Measurements from ENCODE around the gene CTSE. TPM values are rescaled to one million over a fixed set of nuclear protein-coding genes. Genes with fewer than 3 reads are reported as not detected.

The CTSE gene
- total and polyA plus RNA-seq, 2 experiments from 2014 or later = not detected

GRCh38 chr1:206060844-206061243 lies 37.1 kb upstream of the CTSE start:
- TF ChIP-seq EZH2 (IDR thresholded peaks at IDR 0.05; ENCODE audit: low read depth, unreplicated experiment) = no peak
- TF ChIP-seq ZNF462 (CRISPR knock-in tag; IDR thresholded peaks at IDR 0.05) = no peak
- TF ChIP-seq ETS1 (IDR thresholded peaks at IDR 0.05) = no peak
- TF ChIP-seq ZNF114 (CRISPR knock-in tag; IDR thresholded peaks at IDR 0.05) = no peak
- TF ChIP-seq NANOG (IDR thresholded peaks at IDR 0.05; ENCODE audit: borderline replicate concordance) = no peak
- no peak for TF ChIP-seq CREB1 (CRISPR knock-in tag; IDR thresholded peaks at IDR 0.05; ENCODE audit: low read depth)
- TF ChIP-seq JUNB (IDR thresholded peaks at IDR 0.05; ENCODE audit: unreplicated experiment) = no peak
- no peak for TF ChIP-seq STAT1 (IDR thresholded peaks at IDR 0.05; ENCODE audit: unreplicated experiment)
- no peak for TF ChIP-seq EZH2phosphoT487 (IDR thresholded peaks at IDR 0.05; ENCODE audit: unreplicated experiment)
- no peak for TF ChIP-seq REST (IDR thresholded peaks at IDR 0.05; ENCODE audit: unreplicated experiment)
- TF ChIP-seq CTCF (conservative IDR thresholded peaks at IDR 0.05; ENCODE audit: low read depth in 2 of 2) = no peak
- no peak for TF ChIP-seq ZNF331 (CRISPR knock-in tag; IDR thresholded peaks at IDR 0.05; ENCODE audit: low read depth)
- ATAC-seq (no peak), DNase-seq (ENCODE audit: low spot score) (no peak)
- Histone ChIP-seq H3K27me3 (ENCODE audit: insufficient read depth) (no peaks in the 10 kb centered on the region), H3K79me2 (replicated peaks; ENCODE audit: insufficient read depth) (no peaks in the 10 kb centered on the region), H2AFZ (no peak overlapping the region), H3K27ac (ENCODE audit: low read depth) (no peak overlapping the region), H3K36me3 (ENCODE audit: insufficient read depth) (no peaks in the 10 kb centered on the region), H3K9me2 (ENCODE audit: insufficient read depth) (no peaks in the 10 kb centered on the region), H3K4me1 (ENCODE audit: insufficient read depth) (no peaks in the 10 kb centered on the region), H3K4me3 (no peak overlapping the region), H3F3A (replicated peaks; ENCODE audit: low read depth) (no peaks in the 10 kb centered on the region), H3K4me2 (no peak overlapping the region), H4K20me1 (replicated peaks; ENCODE audit: insufficient read depth) (no peaks in the 10 kb centered on the region)
- no peaks in the 10 kb centered on the region for H3K27me3 Mint-ChIP-seq (ENCODE audit: insufficient read depth, low read depth, poor library complexity)
- H3K27ac Mint-ChIP-seq = no peak overlapping the region
- peaks cover 9% of the 10 kb centered on the region for H3K36me3 Mint-ChIP-seq (ENCODE audit: low read depth)
- no peaks in the 10 kb centered on the region for H3K4me1 Mint-ChIP-seq
- no peak overlapping the region for H3K4me3 Mint-ChIP-seq
- H3K9me3 Mint-ChIP-seq = peaks cover 28% of the 10 kb centered on the region
